LNCaP clone FGC (cell line): ENCODE measurements around the gene CLDN9.

Experiments
- DNase-seq: peaks from one replicate; pipeline ENCODE4 v3.0.0-alpha.2; 2011; ENCODE audit warnings: low read depth
- H3K4me3 ChIP-seq: 2 replicates; pipeline ENCODE4 v1.5.1; 2011; ENCODE audit warnings: mild to moderate bottlenecking, low read depth, low read length, control low read depth
- TF ChIP-seq, protein P1 (sequence below): IDR thresholded peaks from 2 replicates; pipeline ENCODE4 v1.5.1; 2012; ENCODE audit warnings: mild to moderate bottlenecking; ENCODE audit not compliant: control insufficient read depth, insufficient read depth; ENCODE audit errors: extremely low read depth

The CLDN9 gene

DNA sequence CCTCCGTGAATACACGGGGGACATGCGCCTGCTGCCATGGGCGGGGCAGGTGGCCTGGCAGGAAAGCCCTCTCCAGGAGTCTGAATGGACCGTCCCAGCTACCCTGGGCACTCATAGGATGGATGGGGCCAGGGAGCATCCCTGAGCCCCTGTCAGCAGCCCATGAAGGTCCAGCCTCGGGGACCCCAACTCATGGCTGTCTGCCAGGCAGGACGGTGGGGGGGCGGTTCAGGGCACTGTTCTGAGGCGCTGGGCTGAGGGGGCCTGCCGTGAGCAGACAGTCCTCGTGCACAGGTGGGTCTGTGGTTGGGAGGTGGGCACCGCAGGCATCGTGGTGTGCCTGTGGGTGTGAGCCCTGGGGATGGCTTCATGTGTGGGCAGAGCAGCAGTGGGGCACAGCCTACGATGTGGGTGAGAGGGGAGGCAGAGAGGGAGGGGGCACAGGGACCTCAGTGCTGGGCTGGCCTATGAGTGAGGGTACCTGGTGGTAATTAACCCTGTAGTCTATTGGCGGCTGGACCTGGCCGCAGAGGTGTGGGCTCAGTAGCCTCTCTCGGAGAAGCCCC lies 26.0 kb upstream of the CLDN9 start:
- DNase-seq, result no peak
- TF ChIP-seq, protein P1, sequence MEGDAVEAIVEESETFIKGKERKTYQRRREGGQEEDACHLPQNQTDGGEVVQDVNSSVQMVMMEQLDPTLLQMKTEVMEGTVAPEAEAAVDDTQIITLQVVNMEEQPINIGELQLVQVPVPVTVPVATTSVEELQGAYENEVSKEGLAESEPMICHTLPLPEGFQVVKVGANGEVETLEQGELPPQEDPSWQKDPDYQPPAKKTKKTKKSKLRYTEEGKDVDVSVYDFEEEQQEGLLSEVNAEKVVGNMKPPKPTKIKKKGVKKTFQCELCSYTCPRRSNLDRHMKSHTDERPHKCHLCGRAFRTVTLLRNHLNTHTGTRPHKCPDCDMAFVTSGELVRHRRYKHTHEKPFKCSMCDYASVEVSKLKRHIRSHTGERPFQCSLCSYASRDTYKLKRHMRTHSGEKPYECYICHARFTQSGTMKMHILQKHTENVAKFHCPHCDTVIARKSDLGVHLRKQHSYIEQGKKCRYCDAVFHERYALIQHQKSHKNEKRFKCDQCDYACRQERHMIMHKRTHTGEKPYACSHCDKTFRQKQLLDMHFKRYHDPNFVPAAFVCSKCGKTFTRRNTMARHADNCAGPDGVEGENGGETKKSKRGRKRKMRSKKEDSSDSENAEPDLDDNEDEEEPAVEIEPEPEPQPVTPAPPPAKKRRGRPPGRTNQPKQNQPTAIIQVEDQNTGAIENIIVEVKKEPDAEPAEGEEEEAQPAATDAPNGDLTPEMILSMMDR, result no peak
- no peak overlapping the region for H3K4me3 ChIP-seq

DNA sequence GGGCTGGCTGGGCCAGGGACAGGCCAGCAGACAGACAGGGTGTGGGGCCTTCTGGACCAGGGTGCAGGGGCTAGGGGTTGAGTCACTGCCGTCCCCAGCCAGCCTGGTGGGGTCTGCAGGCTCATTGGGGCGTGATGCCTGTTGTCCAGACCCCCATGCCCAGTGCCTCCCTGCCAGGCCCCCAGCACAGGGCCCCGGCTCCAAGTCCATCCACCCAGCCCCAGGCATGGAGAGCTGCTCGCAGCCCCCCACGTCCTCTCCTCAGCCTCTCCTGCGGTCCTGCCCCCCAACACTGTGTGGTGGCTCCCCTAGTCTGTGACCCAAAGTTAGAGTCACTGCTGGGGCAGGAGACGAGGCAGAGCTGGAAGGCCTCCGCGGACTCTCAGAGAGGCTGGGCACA lies 25.4 kb upstream of the CLDN9 start:
- no peak for DNase-seq
- H3K4me3 ChIP-seq, result no peak overlapping the region
- TF ChIP-seq, protein P1, result no peak

GRCh38 chr16:2987833-2988232 lies 24.9 kb upstream of the CLDN9 start:
- DNase-seq, result no peak
- TF ChIP-seq, protein P1, result no peak
- no peak overlapping the region for H3K4me3 ChIP-seq

GRCh38 chr16:2988590-2989099 lies 24.1 kb upstream of the CLDN9 start:
- no peak overlapping the region for H3K4me3 ChIP-seq
- TF ChIP-seq, protein P1, result no peak

GRCh38 chr16:2990891-2991290 lies 21.8 kb upstream of the CLDN9 start:
- TF ChIP-seq, protein P1, result no peak
- no peak for DNase-seq
- no peak overlapping the region for H3K4me3 ChIP-seq

More at GRCh38 chr16:2988590-2989099, 24.1 kb upstream of the CLDN9 start:
- no peak for DNase-seq

GRCh38 chr16:2991566-2992261 lies 21.0 kb upstream of the CLDN9 start:
- TF ChIP-seq, protein P1, result no peak
- no peak overlapping the region for H3K4me3 ChIP-seq
- no peak for DNase-seq
